GM12878 (cell line): Measurements from ENCODE around the gene TMPRSS3. TPM values are rescaled to one million over a fixed set of nuclear protein-coding genes. Genes with fewer than 3 reads are reported as not detected.

ENCODE experiments used
- ATAC-seq: fragments of 200-7000 bp; cut with Tn5 transposase; 3 replicates; pipeline ENCODE4 v1.9.1; 2020; ENCODE audit warnings: mild to moderate bottlenecking, moderate library complexity
- BruUV-seq: library from RNA; stranded (reverse); fragments of 400-500 nt; replicated peaks from 2 replicates; lab custom pipeline; 2021; lab: Mats Ljungman, UMichigan
- CTCF ChIA-PET: fragments of 300-600 bp; sonication (Branson Sonifier 250); formaldehyde crosslinking; extraction: SDS; loops from one replicate; lab custom pipeline; 2021; ENCODE audit warnings: inconsistent platforms; lab: Yijun Ruan, JAX
- POLR2A ChIA-PET: fragments of 350-600 bp; formaldehyde crosslinking; extraction: SDS; loops from one replicate; lab custom pipeline; 2021; ENCODE audit warnings: inconsistent platforms; lab: Charles Lee
- RAD21 ChIA-PET: fragments of 300-600 bp; sonication (Branson Sonifier 250); formaldehyde crosslinking; loops from one replicate; lab custom pipeline; 2023; ENCODE audit warnings: antibody characterized with exemption; ENCODE audit not compliant: unreplicated experiment; lab: Charles Lee
- SMC1A ChIA-PET: fragments of 300-600 bp; sonication (Branson Sonifier 250); formaldehyde crosslinking; loops from one replicate; lab custom pipeline; 2023; ENCODE audit not compliant: unreplicated experiment, uncharacterized antibody; lab: Charles Lee
- DNase-seq: peaks from one replicate; pipeline ENCODE4 v3.0.0-alpha.2; 2011; ENCODE audit warnings: low read depth, low spot score
- FAIRE-seq: peaks from 3 replicates; lab custom pipeline; 2011; peaks lifted over from hg19 to GRCh38; lab: Jason Lieb, UNC
- H2AFZ ChIP-seq: 2 replicates; pipeline ENCODE4 v1.6.0; 2011; ENCODE audit warnings: low read depth, low read length, control low read depth; ENCODE audit not compliant: control insufficient read depth
- H3K27ac ChIP-seq: 2 replicates; pipeline ENCODE4 v1.5.1; 2011; ENCODE audit warnings: control low read depth; ENCODE audit not compliant: control insufficient read depth, insufficient read depth
- H3K27me3 ChIP-seq, 2 experiments: replicated peaks in 1 of 2; 2 replicates each; pipeline versions ENCODE4 v1.6.0 to v1.6.1; 2011; ENCODE audit warnings: low read length in 1 of 2; ENCODE audit not compliant: control insufficient read depth in 2 of 2, insufficient read depth in 2 of 2
- H3K36me3 ChIP-seq, 2 experiments: 2 replicates each; pipeline ENCODE4 v1.5.1; 2011; ENCODE audit warnings: low read length in 1 of 2; ENCODE audit not compliant: control insufficient read depth in 2 of 2, insufficient read depth in 2 of 2
- H3K4me1 ChIP-seq: 2 replicates; pipeline ENCODE4 v1.6.1; 2011; ENCODE audit warnings: mild to moderate bottlenecking, low read length, moderate library complexity, mixed read lengths; ENCODE audit not compliant: control insufficient read depth, insufficient read depth
- H3K4me2 ChIP-seq: 2 replicates; pipeline ENCODE4 v1.6.0; 2011; ENCODE audit warnings: control low read depth; ENCODE audit not compliant: control insufficient read depth, insufficient read depth
- H3K4me3 ChIP-seq: fragments of 200-600 bp; sonication (generic); 2 replicates; pipeline ENCODE4 v1.5.1; 2016
- H3K79me2 ChIP-seq: 2 replicates; pipeline ENCODE4 v1.6.0; 2011; ENCODE audit warnings: low read length; ENCODE audit not compliant: control insufficient read depth, insufficient read depth
- H3K9ac ChIP-seq: 2 replicates; pipeline ENCODE4 v1.8.0; 2011; ENCODE audit warnings: low read length, control low read depth, mixed read lengths; ENCODE audit not compliant: control insufficient read depth, insufficient read depth
- H3K9me3 ChIP-seq: replicated peaks from 3 replicates; pipeline ENCODE4 v1.5.1; 2011; ENCODE audit warnings: mild to moderate bottlenecking, low read length; ENCODE audit not compliant: control insufficient read depth, insufficient read depth
- H4K20me1 ChIP-seq: 2 replicates; pipeline ENCODE4 v1.6.0; 2011; ENCODE audit not compliant: control insufficient read depth, insufficient read depth
- CHD2 ChIP-seq: IDR thresholded peaks from 2 replicates; pipeline ENCODE4 v1.6.1; 2011; ENCODE audit warnings: low read depth, low read length, improper control_type of control experiment, borderline replicate concordance
- JUND ChIP-seq: IDR thresholded peaks from 2 replicates; pipeline ENCODE4 v1.6.1; 2012; ENCODE audit warnings: low read depth, mild to moderate bottlenecking, low read length, improper control_type of control experiment, moderate library complexity
- NFYB ChIP-seq: IDR thresholded peaks from 2 replicates; pipeline ENCODE4 v1.6.1; 2011; ENCODE audit warnings: low read depth, mild to moderate bottlenecking, low read length, improper control_type of control experiment, moderate library complexity; ENCODE audit not compliant: insufficient read depth
- NR2F1 ChIP-seq: fragments of 450-650 bp; conservative IDR thresholded peaks from 2 replicates; pipeline ENCODE4 v1.6.1; 2017; ENCODE audit warnings: mild to moderate bottlenecking
- POLR2AphosphoS5 ChIP-seq: IDR thresholded peaks from 2 replicates; pipeline ENCODE4 v1.6.1; 2011; ENCODE audit warnings: mild to moderate bottlenecking, low read length, inconsistent platforms
- SMAD1 ChIP-seq: fragments of 450-650 bp; IDR thresholded peaks from 2 replicates; pipeline ENCODE4 v1.6.1; 2018; ENCODE audit warnings: mild to moderate bottlenecking, low read depth; ENCODE audit not compliant: partially characterized antibody
- YBX1 ChIP-seq: fragments of 450-650 bp; IDR thresholded peaks from 2 replicates; pipeline ENCODE4 v1.6.1; 2016; ENCODE audit warnings: antibody characterized with exemption
- ZBED1 ChIP-seq: IDR thresholded peaks from 2 replicates; pipeline ENCODE4 v1.6.1; 2016; ENCODE audit warnings: borderline replicate concordance
- ZNF592 ChIP-seq: fragments of 450-650 bp; IDR thresholded peaks from 2 replicates; pipeline ENCODE4 v1.6.1; 2017; ENCODE audit warnings: mild to moderate bottlenecking, moderate library complexity
- WGBS: methylation state at CpG from one replicate; pipeline ENCODE4 v1.1.6; 2016; ENCODE audit warnings: low lambda C conversion rate; ENCODE audit not compliant: insufficient replicate concordance, insufficient coverage; ENCODE audit errors: missing lambda C conversion rate; 5-methylcytosine and 5-hydroxymethylcytosine counted together
- in situ Hi-C: fragments of 300-500 bp; cut with MboI; formaldehyde crosslinking; loops from 9 replicates; pipeline ENCODE4 v1.14.3; 2018; ENCODE audit warnings: mixed read lengths
- intact Hi-C: fragments of 100-400 bp; cut with micrococcal nuclease; formaldehyde crosslinking; loops from one replicate; pipeline ENCODE4 v1.14.2; 2022; ENCODE audit not compliant: unreplicated experiment
- polyA plus RNA-seq, 11 experiments: library from polyadenylated mRNA; depleted of rRNA in 4 of 11; unstranded in 6 of 11; stranded (reverse) in 5 of 11; fragments of >200 nt; fragmentation: Nextera tagmentation in 4 of 11; fragmentation: Illumina TruSeq in 1 of 11; extraction: Ambion mirVana in 4 of 11; extraction: Trizol in 1 of 11; gene quantifications; 1 replicate in 1 of 11; 2 replicates in 10 of 11; pipeline versions ENCODE4 v1.2.1 to v1.2.3, GENCODE V29; 2011 to 2016; ENCODE audit warnings: inconsistent platforms in 2 of 11, missing spikeins in 2 of 11, low read depth in 1 of 11
- total RNA-seq, 4 experiments: library from RNA; depleted of rRNA in 3 of 4; stranded (reverse); fragments of >200 nt in 3 of 4; fragmentation: Illumina TruSeq in 1 of 4; extraction: Trizol in 1 of 4; gene quantifications; 2 replicates each; pipeline versions ENCODE4 v1.2.1 to v1.2.3, GENCODE V29; 2013 to 2021

The TMPRSS3 gene
- total and polyA plus RNA-seq, 10 of the 15 experiments (the other 5 are each of a cell fraction or from before 2014, with no cell fraction given): 0.51 to 1.5 (median 0.82) TPM; not detected in 1

GRCh38 chr21:42358937-42359336, 36.9 kb downstream of the TMPRSS3 start:
- ChIA-PET SMC1A (interaction anchor here (0.7 to 1.2 kb wide), 2 partner anchors 23 to 42 kb away, joined by 3 read pairs; no protein-coding TSS in a partner anchor), RAD21 (no interaction called here), POLR2A (interaction anchor here (0.7 kb wide), 1 partner anchor 930 kb away, joined by 3 read pairs; no protein-coding TSS in a partner anchor), CTCF (interaction anchor here (0.7 kb wide), 1 partner anchor 46 kb away, joined by 3 read pairs; no protein-coding TSS in a partner anchor)
- H3K4me3 ChIP-seq: no peak overlapping the region
- no peaks in the 10 kb centered on the region for H4K20me1 ChIP-seq
- no peak overlapping the region for H2AFZ ChIP-seq
- in situ Hi-C loops (no loop called here), intact Hi-C loops (no loop called here)
- no peaks in the 10 kb centered on the region; a peak in 2 of 4 replicates for H3K27me3 ChIP-seq
- H3K4me2 ChIP-seq: no peak overlapping the region
- DNase-seq (no peak), FAIRE-seq (no peak), ATAC-seq (no peak)
- no peak overlapping the region for H3K27ac ChIP-seq
- peaks cover 11% of the 10 kb centered on the region for H3K4me1 ChIP-seq
- TF ChIP-seq JUND: no peak
- no peak for TF ChIP-seq YBX1
- TF ChIP-seq ZNF592: no peak
- no peak for TF ChIP-seq ZBED1
- TF ChIP-seq POLR2AphosphoS5: no peak
- no peak for TF ChIP-seq NR2F1
- no peak for TF ChIP-seq CHD2
- no peak for TF ChIP-seq NFYB
- no peak for TF ChIP-seq SMAD1
- 63% methylated on average over 13 of the region's 13 CpGs for WGBS
- H3K9ac ChIP-seq: no peak overlapping the region
- no peaks in the 10 kb centered on the region for H3K36me3 ChIP-seq
- peaks cover 16% of the 10 kb centered on the region for H3K9me3 ChIP-seq
- no TSS peak for BruUV-seq
- H3K79me2 ChIP-seq: no peaks in the 10 kb centered on the region
